Caco-2 (cell line): Measurements from ENCODE around the gene ATG2A. TPM values are rescaled to one million over a fixed set of nuclear protein-coding genes. Genes with fewer than 3 reads are reported as not detected.

Experiments used
- BruUV-seq: library from RNA; stranded (reverse); fragments of 400-500 nt; replicated peaks from 2 replicates; lab custom pipeline; 2021; lab: Mats Ljungman, UMichigan
- CTCF ChIA-PET: fragments of 300-600 bp; sonication (Branson Sonifier 250); formaldehyde crosslinking; loops from one replicate; lab custom pipeline; 2022; ENCODE audit warnings: antibody characterized with exemption; lab: Charles Lee
- POLR2A ChIA-PET: fragments of 300-600 bp; sonication (Branson Sonifier 250); formaldehyde crosslinking; loops from one replicate; lab custom pipeline; 2022; ENCODE audit warnings: antibody characterized with exemption; lab: Charles Lee
- DNase-seq, 2 experiments: peaks; one replicate each; pipeline versions ENCODE4 v3.0.0 to v3.0.0-alpha.2; 2020 to 2022
- H3K27me3 ChIP-seq: replicated peaks from 2 replicates; pipeline ENCODE4 v1.6.0; 2011; ENCODE audit warnings: low read length; ENCODE audit not compliant: control insufficient read depth, insufficient read depth
- H3K36me3 ChIP-seq: 2 replicates; pipeline ENCODE4 v1.5.1; 2011; ENCODE audit warnings: low read length; ENCODE audit not compliant: control insufficient read depth, insufficient read depth
- H3K4me1 ChIP-seq: fragments of 250-450 bp; sonication (Bioruptor Pico); 2 replicates; pipeline ENCODE4 v1.5.1; 2020; ENCODE audit warnings: mild to moderate bottlenecking
- H3K4me3 ChIP-seq: 2 replicates; pipeline ENCODE4 v1.5.1; 2011; ENCODE audit warnings: low read depth, mild to moderate bottlenecking, control low read depth, low read length
- H3K9me3 ChIP-seq: fragments of 250-450 bp; sonication (Bioruptor Pico); 2 replicates; pipeline ENCODE4 v1.5.1; 2020; ENCODE audit warnings: mild to moderate bottlenecking, moderate library complexity
- H3K27ac Mint-ChIP-seq: one replicate; pipeline ENCODE4 v1.8.0; 2022; ENCODE audit warnings: mixed read lengths; ENCODE audit not compliant: unreplicated experiment
- H3K27me3 Mint-ChIP-seq: one replicate; pipeline ENCODE4 v1.8.0; 2022; ENCODE audit warnings: mixed read lengths; ENCODE audit not compliant: insufficient read depth, unreplicated experiment
- H3K36me3 Mint-ChIP-seq: one replicate; pipeline ENCODE4 v1.8.0; 2022; ENCODE audit warnings: mild to moderate bottlenecking, mixed read lengths; ENCODE audit not compliant: insufficient read depth, unreplicated experiment
- H3K4me1 Mint-ChIP-seq: one replicate; pipeline ENCODE4 v1.8.0; 2022; ENCODE audit warnings: low read depth, mixed read lengths; ENCODE audit not compliant: unreplicated experiment
- H3K4me3 Mint-ChIP-seq: one replicate; pipeline ENCODE4 v1.8.0; 2022; ENCODE audit warnings: mild to moderate bottlenecking, moderate library complexity, mixed read lengths; ENCODE audit not compliant: unreplicated experiment
- H3K9me3 Mint-ChIP-seq: one replicate; pipeline ENCODE4 v1.8.0; 2022; ENCODE audit warnings: mixed read lengths; ENCODE audit not compliant: unreplicated experiment
- CTCF ChIP-seq, 2 experiments: fragments of 200-600 bp in 1 of 2; IDR thresholded peaks; 1 replicate in 1 of 2; 2 replicates in 1 of 2; pipeline versions ENCODE4 v1.5.1 to v1.8.0; 2011 to 2022; ENCODE audit warnings: antibody characterized with exemption in 1 of 2, control low read depth in 1 of 2, inconsistent platforms in 1 of 2, low read depth in 1 of 2, low read length in 1 of 2, mild to moderate bottlenecking in 1 of 2, moderate library complexity in 1 of 2; ENCODE audit not compliant: insufficient read depth in 1 of 2, severe bottlenecking in 1 of 2, unreplicated experiment in 1 of 2
- intact Hi-C: fragments of 100-400 bp; cut with micrococcal nuclease; formaldehyde crosslinking; loops from one replicate; pipeline ENCODE4 v1.10.0; 2022; ENCODE audit not compliant: unreplicated experiment
- total RNA-seq: library from RNA; stranded (reverse); gene quantifications from 2 replicates; pipeline ENCODE4 v1.2.3, GENCODE V29; 2022

ATG2A gene
- total RNA-seq, 1 experiment from 2014 or later = 27.9 TPM

DNA sequence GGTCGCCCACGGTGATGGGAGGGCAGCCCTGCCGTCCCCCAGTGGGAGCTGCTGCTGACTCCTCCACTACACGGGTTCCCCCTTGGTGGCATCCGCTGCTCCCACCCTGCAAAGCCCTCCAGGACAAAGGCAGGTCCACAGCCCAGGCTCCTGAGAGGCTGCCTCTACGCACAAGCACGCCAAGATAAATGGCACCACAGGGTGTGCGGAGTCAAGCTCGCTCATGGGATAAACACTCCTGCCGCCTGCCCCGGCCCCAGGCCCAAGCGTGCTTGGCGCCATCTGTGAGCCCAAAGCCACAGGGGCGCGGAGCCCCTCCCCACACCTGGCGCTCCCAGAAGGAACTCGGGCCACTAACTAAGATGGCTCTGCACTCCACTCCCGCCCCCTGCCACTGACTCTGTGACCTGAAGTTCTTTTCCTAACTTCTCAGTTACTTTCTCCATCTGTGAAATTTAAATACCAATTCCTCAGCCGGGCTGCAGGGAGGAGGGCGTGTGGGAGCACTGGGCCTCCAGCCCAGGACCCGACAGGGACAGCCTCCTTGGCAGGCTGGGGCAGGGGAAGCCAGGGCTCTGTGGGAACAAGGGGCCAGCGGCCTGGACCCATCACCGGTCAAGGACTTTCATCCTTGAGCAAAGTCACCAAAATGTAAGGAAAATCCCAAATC lies 53.5 kb downstream of the ATG2A start:
- peaks cover 44% of the 10 kb centered on the region for H3K4me1 ChIP-seq
- POLR2A ChIA-PET = no interaction called here
- H3K36me3 ChIP-seq = peaks cover 8% of the 10 kb centered on the region
- intact Hi-C loops = loop anchor here (2.0 kb wide), 1 partner anchor 15 kb away; the partner anchor contains the start of gene EHD1
- no peaks in the 10 kb centered on the region for H3K27me3 Mint-ChIP-seq
- no peaks in the 10 kb centered on the region for H3K9me3 ChIP-seq
- H3K4me1 Mint-ChIP-seq = peaks cover 13% of the 10 kb centered on the region
- TF ChIP-seq CTCF (IDR thresholded peaks at IDR 0.05; ENCODE audit: insufficient read depth in 1 of 2, low read depth in 1 of 2, low read length in 1 of 2, severe bottlenecking in 1 of 2, unreplicated experiment in 1 of 2) = no peak
- BruUV-seq = no TSS peak
- no peaks in the 10 kb centered on the region for H3K9me3 Mint-ChIP-seq
- H3K4me3 Mint-ChIP-seq = no peak overlapping the region
- H3K4me3 ChIP-seq = no peak overlapping the region
- DNase-seq = no peak
- peaks cover 62% of the 10 kb centered on the region for H3K36me3 Mint-ChIP-seq
- CTCF ChIA-PET = interaction anchor here (1.2 to 1.4 kb wide), 2 partner anchors 10 to 14 kb away, joined by 3 to 6 read pairs; no protein-coding TSS in a partner anchor
- H3K27ac Mint-ChIP-seq = peak overlapping the region; percentile 76
- H3K27me3 ChIP-seq = no peaks in the 10 kb centered on the region

DNA sequence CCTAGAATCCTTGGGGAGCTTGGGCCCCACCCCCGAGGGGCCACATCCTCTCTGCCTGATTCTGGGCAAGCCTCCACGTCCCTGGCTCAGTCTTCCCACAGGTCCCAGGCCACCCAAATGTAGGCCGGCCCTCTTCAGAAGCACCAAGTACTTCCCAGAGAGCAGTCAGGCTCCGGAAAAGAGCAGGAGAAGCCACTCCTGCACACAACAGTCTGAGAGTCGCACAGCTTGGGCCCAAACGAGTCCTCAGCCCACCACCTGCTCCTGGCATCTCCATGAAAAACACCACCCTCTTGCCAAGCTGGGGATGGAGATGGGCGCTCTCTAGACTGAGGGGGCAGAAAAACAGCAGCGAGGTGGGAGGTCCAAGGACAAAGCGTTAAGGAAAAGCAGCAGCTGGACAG lies 54.0 kb downstream of the ATG2A start:
- H3K36me3 Mint-ChIP-seq = peaks cover 57% of the 10 kb centered on the region
- peak overlapping the region; percentile 76 for H3K27ac Mint-ChIP-seq
- no peak for DNase-seq
- BruUV-seq = no TSS peak
- H3K9me3 Mint-ChIP-seq = no peaks in the 10 kb centered on the region
- ChIA-PET CTCF (no interaction called here), POLR2A (no interaction called here)
- no peaks in the 10 kb centered on the region for H3K27me3 Mint-ChIP-seq
- no peak overlapping the region for H3K4me3 ChIP-seq
- peaks cover 9% of the 10 kb centered on the region for H3K36me3 ChIP-seq
- no peak overlapping the region for H3K4me3 Mint-ChIP-seq
- no peaks in the 10 kb centered on the region for H3K27me3 ChIP-seq
- H3K4me1 Mint-ChIP-seq = peaks cover 8% of the 10 kb centered on the region
- no peaks in the 10 kb centered on the region for H3K9me3 ChIP-seq
- no peak for TF ChIP-seq CTCF (IDR thresholded peaks at IDR 0.05; ENCODE audit: insufficient read depth in 1 of 2, low read depth in 1 of 2, low read length in 1 of 2, severe bottlenecking in 1 of 2, unreplicated experiment in 1 of 2)
- intact Hi-C loops = no loop called here
- H3K4me1 ChIP-seq = peaks cover 39% of the 10 kb centered on the region

- DNase-seq = no peak
- no peaks in the 10 kb centered on the region for H3K9me3 Mint-ChIP-seq
- H3K27me3 Mint-ChIP-seq = no peaks in the 10 kb centered on the region
- peaks cover 59% of the 10 kb centered on the region for H3K36me3 Mint-ChIP-seq
- ChIA-PET POLR2A (interaction anchor here (0.7 kb wide), 1 partner anchor 31 kb away, joined by 3 read pairs; no protein-coding TSS in a partner anchor), CTCF (interaction anchor here (0.6 to 0.9 kb wide), 4 partner anchors 27 to 251 kb away, joined by 3 to 4 read pairs (median 4); no protein-coding TSS in a partner anchor)
- no peaks in the 10 kb centered on the region for H3K27me3 ChIP-seq
- peaks cover 8% of the 10 kb centered on the region for H3K4me1 Mint-ChIP-seq
- no peak overlapping the region for H3K4me3 Mint-ChIP-seq
- BruUV-seq = no TSS peak
- peaks cover 53% of the 10 kb centered on the region for H3K4me1 ChIP-seq
- H3K4me3 ChIP-seq = no peak overlapping the region
- H3K9me3 ChIP-seq = no peaks in the 10 kb centered on the region
- no peak overlapping the region for H3K27ac Mint-ChIP-seq
- H3K36me3 ChIP-seq = peaks cover 8% of the 10 kb centered on the region
- intact Hi-C loops = no loop called here
- no peak for TF ChIP-seq CTCF (IDR thresholded peaks at IDR 0.05; ENCODE audit: insufficient read depth in 1 of 2, low read depth in 1 of 2, low read length in 1 of 2, severe bottlenecking in 1 of 2, unreplicated experiment in 1 of 2)
Measured at GRCh38 chr11:64861227-64861975, 55.6 kb downstream of the ATG2A start.
